Mucosa of descending colon (tissue), 3 donors: ENCODE results near the gene GABRE. TPM values are rescaled to one million over a fixed set of nuclear protein-coding genes. Genes with fewer than 3 reads are reported as not detected.

ENCODE experiments used
- ATAC-seq: fragments of 200-7000 bp; cut with Tn5 transposase; one replicate; pipeline ENCODE4 v1.9.1; 2020; ENCODE audit warnings: mild to moderate bottlenecking, moderate library complexity
- DNase-seq, 3 donors: peaks; one replicate each; pipeline ENCODE4 v3.0.0-alpha.2; 2020
- H3K36me3 ChIP-seq: fragments of 200-600 bp; one replicate; pipeline ENCODE4 v1.8.0; 2021; ENCODE audit warnings: low read depth, mild to moderate bottlenecking
- H3K4me1 ChIP-seq: fragments of 200-600 bp; one replicate; pipeline ENCODE4 v1.8.0; 2021; ENCODE audit warnings: low read depth, mild to moderate bottlenecking
- H3K4me3 ChIP-seq: fragments of 200-600 bp; one replicate; pipeline ENCODE4 v1.8.0; 2021; ENCODE audit warnings: mild to moderate bottlenecking
- H3K9me3 ChIP-seq: fragments of 200-600 bp; one replicate; pipeline ENCODE4 v1.8.0; 2021; ENCODE audit warnings: mild to moderate bottlenecking
- intact Hi-C, 2 donors: fragments of 100-400 bp; cut with DNase I in 1 of 2; cut with micrococcal nuclease in 1 of 2; formaldehyde crosslinking; loops; one replicate each; pipeline versions ENCODE4 v1.11.0 to v1.11.1; 2022; cut with DNase I, micrococcal nuclease
- microRNA-seq: library from miRNA; unstranded; fragments of <30 nt; microRNA quantifications from one replicate; pipeline ENCODE4, GENCODE V29; 2019
- total RNA-seq, 3 donors: library from RNA; stranded (reverse); fragmentation: NEBNext Ultra II Directional in 2 of 3; extraction: Animal tissue kit (Norgen Biotek cat#: 25700) in 2 of 3; gene quantifications; one replicate each; pipeline versions ENCODE4 v1.2.1 to v1.2.4, GENCODE V29; 2021 to 2023
- TF ChIP-seq, protein P1 (sequence below): fragments of 200-600 bp; IDR thresholded peaks from one replicate; pipeline ENCODE4 v1.8.0; 2022; ENCODE audit warnings: antibody characterized with exemption, mild to moderate bottlenecking
- donor health status: DM: no; HTN: no; CAD: no; lungs with moderate emphysema.
- donor health status: DM: no; HTN: no; CAD: no.
- donor health status: DM: no; HTN: yes; CAD: no.

GABRE gene
- total RNA-seq, 3 donors from 2014 or later, result 21.3 to 25.7 (median 22.1) TPM

- H3K36me3 ChIP-seq, result no peaks in the 10 kb centered on the region
- TF ChIP-seq, protein P1, sequence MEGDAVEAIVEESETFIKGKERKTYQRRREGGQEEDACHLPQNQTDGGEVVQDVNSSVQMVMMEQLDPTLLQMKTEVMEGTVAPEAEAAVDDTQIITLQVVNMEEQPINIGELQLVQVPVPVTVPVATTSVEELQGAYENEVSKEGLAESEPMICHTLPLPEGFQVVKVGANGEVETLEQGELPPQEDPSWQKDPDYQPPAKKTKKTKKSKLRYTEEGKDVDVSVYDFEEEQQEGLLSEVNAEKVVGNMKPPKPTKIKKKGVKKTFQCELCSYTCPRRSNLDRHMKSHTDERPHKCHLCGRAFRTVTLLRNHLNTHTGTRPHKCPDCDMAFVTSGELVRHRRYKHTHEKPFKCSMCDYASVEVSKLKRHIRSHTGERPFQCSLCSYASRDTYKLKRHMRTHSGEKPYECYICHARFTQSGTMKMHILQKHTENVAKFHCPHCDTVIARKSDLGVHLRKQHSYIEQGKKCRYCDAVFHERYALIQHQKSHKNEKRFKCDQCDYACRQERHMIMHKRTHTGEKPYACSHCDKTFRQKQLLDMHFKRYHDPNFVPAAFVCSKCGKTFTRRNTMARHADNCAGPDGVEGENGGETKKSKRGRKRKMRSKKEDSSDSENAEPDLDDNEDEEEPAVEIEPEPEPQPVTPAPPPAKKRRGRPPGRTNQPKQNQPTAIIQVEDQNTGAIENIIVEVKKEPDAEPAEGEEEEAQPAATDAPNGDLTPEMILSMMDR, result no peak
- intact Hi-C loops, result no loop called here
- no peaks in the 10 kb centered on the region for H3K9me3 ChIP-seq
- no peak overlapping the region for H3K4me3 ChIP-seq
- no peak for DNase-seq
- no peak for ATAC-seq
- H3K4me1 ChIP-seq, result no peaks in the 10 kb centered on the region
Measured at GRCh38 chrX:151904989-151905388, 69.5 kb downstream of the GABRE start.

Small RNA genes within 50 kb of the gene (microRNA-seq; reads per million reads assigned to microRNA genes)
- gene MIR224 (602 reads per million, percentile 80 among the genes with 10 or more reads in this experiment), gene MIR452 (241 reads per million, percentile 71 among the genes with 10 or more reads in this experiment)

Other genes starting within 250 kb of the GABRE start
- not detected for gene CNGA2, start 239.9 kb downstream of the GABRE start, total RNA-seq
- gene MAGEA4, start 61.8 kb downstream of the GABRE start, total RNA-seq, result not detected
- not detected for gene MAGEA10, start 163.9 kb upstream of the GABRE start, total RNA-seq